ENCODE measurements around the gene CCDC24.

Gene CCDC24

GRCh38 chr1:44024031-44024902 is 32.9 kb downstream of the CCDC24 start:
- no peak for DNase-seq (ENCODE audit: low read depth)

GRCh38 chr1:44024903-44025525 is 33.6 kb downstream of the CCDC24 start:
- DNase-seq (ENCODE audit: low read depth) = no peak

GRCh38 chr1:44025816-44026215 is 34.4 kb downstream of the CCDC24 start:
- DNase-seq (ENCODE audit: low read depth) = no peak

GRCh38 chr1:44027320-44027719 is 35.9 kb downstream of the CCDC24 start:
- DNase-seq (ENCODE audit: low read depth) = no peak

- DNase-seq (ENCODE audit: low read depth) = no peak
Measured at GRCh38 chr1:44029260-44029910, 38.0 kb downstream of the CCDC24 start.

GRCh38 chr1:44029911-44030604 is 38.7 kb downstream of the CCDC24 start:
- peak; percentile 73 for DNase-seq (ENCODE audit: low read depth)

- peak; percentile 39 for DNase-seq (ENCODE audit: low read depth)
Measured at GRCh38 chr1:44030605-44031251, 39.3 kb downstream of the CCDC24 start.

GRCh38 chr1:44031252-44032169 is 40.1 kb downstream of the CCDC24 start, which contains the start of gene SLC6A9:
Gene SLC6A9, minus strand, starts transcription at chr1:44031462. Its CDS starts 7,185 bp downstream, at chr1:44024277.
- DNase-seq (ENCODE audit: low read depth) = no peak

GRCh38 chr1:44032170-44032790 is 40.9 kb downstream of the CCDC24 start:
- no peak for DNase-seq (ENCODE audit: low read depth)

- DNase-seq (ENCODE audit: low read depth) = no peak
Measured at GRCh38 chr1:44033041-44033575, 41.7 kb downstream of the CCDC24 start.

- DNase-seq (ENCODE audit: low read depth) = no peak
Measured at GRCh38 chr1:44033756-44034155, 42.4 kb downstream of the CCDC24 start.

GRCh38 chr1:44034423-44034822 is 43.0 kb downstream of the CCDC24 start:
- no peak for DNase-seq (ENCODE audit: low read depth)

GRCh38 chr1:44034976-44035716 is 43.7 kb downstream of the CCDC24 start:
- DNase-seq (ENCODE audit: low read depth) = no peak

GRCh38 chr1:44035726-44036408 is 44.5 kb downstream of the CCDC24 start:
- no peak for DNase-seq (ENCODE audit: low read depth)

GRCh38 chr1:44036409-44037139 is 45.2 kb downstream of the CCDC24 start:
- peak; percentile 53 for DNase-seq (ENCODE audit: low read depth)

- no peak for DNase-seq (ENCODE audit: low read depth)
Measured at GRCh38 chr1:44037154-44037553, 45.8 kb downstream of the CCDC24 start.

GRCh38 chr1:44038876-44039657 is 47.7 kb downstream of the CCDC24 start:
- DNase-seq (ENCODE audit: low read depth) = no peak
